PC-9 (cell line): ENCODE measurements around the gene SLC30A2.

Experiments used
- CTCF ChIP-seq: fragments of 200-600 bp; sonication (generic); conservative IDR thresholded peaks from 2 replicates; pipeline ENCODE4 v1.6.1; 2017; ENCODE audit warnings: mixed run types, antibody characterized with exemption, mild to moderate bottlenecking, moderate library complexity
- EZH2 ChIP-seq: fragments of 200-600 bp; sonication (generic); IDR thresholded peaks from 2 replicates; pipeline ENCODE4 v1.8.0; 2017; ENCODE audit warnings: antibody characterized with exemption, low read depth

DNA sequence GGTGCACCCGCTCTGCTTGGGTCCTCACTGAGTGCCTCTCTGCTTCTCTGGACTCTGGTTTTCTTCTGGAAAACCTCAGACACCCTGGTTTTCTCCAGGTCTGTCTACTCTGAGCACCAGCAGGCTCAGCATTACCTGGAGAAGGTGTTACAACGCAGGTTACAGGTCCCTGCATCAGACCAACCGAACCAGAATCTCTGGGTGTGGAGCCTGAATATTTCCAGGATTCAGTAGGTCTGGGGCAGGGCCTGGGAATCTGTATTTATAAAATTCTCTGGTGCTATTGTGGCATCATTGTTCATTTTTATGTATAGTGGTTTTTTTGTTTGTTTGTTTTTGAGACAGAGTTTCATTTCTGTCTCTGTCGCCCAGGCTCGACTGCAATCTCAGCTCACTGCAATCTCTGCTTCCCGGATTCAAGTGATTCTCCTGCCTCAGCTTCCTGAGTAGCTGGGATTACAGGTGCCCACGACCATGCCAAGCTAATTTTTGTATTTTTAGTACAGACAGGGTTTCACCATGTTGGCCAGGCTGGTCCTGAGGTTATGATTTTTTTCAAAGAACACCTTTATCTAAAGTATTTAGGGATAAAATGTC is 1.5 kb upstream of the SLC30A2 start:
- TF ChIP-seq CTCF (no peak), EZH2 (no peak)
